SK-N-MC (cell line): Measurements from ENCODE around the gene ATP6V1F.

Experiments used
- DNase-seq: peaks from one replicate; pipeline ENCODE4 v3.0.0-alpha.2; 2011; ENCODE audit warnings: low read depth, low spot score
- H3K27ac ChIP-seq: fragments of 200-600 bp; sonication (generic); 2 replicates; pipeline ENCODE4 v1.5.1; 2016; ENCODE audit warnings: mixed run types
- H3K36me3 ChIP-seq: fragments of 200-600 bp; sonication (generic); 2 replicates; pipeline ENCODE4 v1.6.1; 2017; ENCODE audit warnings: antibody characterized with exemption, low read length, mixed read lengths; ENCODE audit not compliant: insufficient read depth
- H3K4me3 ChIP-seq: fragments of 200-600 bp; sonication (generic); 2 replicates; pipeline ENCODE4 v1.5.1; 2016
- H3K9ac ChIP-seq: fragments of 200-600 bp; sonication (generic); 2 replicates; pipeline ENCODE4 v1.8.0; 2017; ENCODE audit warnings: mixed run types, mixed read lengths; ENCODE audit not compliant: insufficient read length
- H3K9me3 ChIP-seq: fragments of 200-600 bp; sonication (generic); 2 replicates; pipeline ENCODE4 v1.6.1; 2017; ENCODE audit warnings: low read depth, mild to moderate bottlenecking, antibody characterized with exemption, low read length, moderate library complexity, mixed read lengths
- EZH2 ChIP-seq: fragments of 200-600 bp; sonication (generic); IDR thresholded peaks from one replicate; pipeline ENCODE4 v1.6.1; 2017; ENCODE audit warnings: antibody characterized with exemption
- FOXP2 ChIP-seq: optimal IDR thresholded peaks from 2 replicates; pipeline ENCODE3; 2011; ENCODE audit warnings: mild to moderate bottlenecking, moderate library complexity; ENCODE audit not compliant: insufficient read depth; ENCODE audit errors: extremely low read length, control extremely low read depth
- POLR2AphosphoS5 ChIP-seq: IDR thresholded peaks from 2 replicates; pipeline ENCODE4 v1.6.1; 2012; ENCODE audit warnings: mild to moderate bottlenecking, low read depth, low read length, borderline replicate concordance

ATP6V1F gene

DNA sequence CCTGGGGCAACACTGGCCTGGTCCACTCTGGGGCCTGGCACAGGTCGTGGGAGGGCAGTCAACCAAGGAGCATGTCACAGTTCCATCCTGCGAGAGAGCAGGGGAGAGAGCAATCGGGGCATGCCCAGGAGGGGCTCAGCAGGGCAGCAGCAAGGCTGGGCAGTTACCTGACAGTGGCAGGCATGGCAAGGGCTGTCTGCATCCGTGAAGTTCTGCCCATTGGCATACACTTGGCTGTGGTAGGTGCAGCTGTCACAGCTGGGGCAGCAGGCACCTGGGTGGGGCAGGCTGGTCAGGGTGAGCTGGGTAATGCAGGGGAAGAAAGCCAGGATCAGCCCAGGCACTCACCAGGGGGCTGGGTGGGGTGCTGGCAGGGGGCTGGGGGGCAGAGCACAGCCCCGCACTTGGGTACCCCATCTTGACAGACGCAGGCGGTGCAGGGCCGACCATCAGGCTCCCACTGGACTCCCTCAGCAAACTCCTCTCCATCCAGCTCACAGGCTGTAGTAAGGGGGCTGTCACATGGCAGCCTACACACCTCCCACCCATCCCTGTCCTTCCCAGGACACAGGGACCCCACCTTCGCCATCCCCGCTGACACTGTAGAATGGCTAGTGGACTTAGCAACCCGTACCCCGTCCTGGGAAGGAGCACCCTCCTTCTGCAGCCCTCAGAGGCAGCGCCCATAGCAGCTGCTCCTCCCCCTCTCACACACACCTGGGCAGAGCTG is 30.0 kb downstream of the ATP6V1F start:
- Histone ChIP-seq H3K4me3 (no peak overlapping the region), H3K36me3 (no peaks in the 10 kb centered on the region), H3K27ac (no peak overlapping the region), H3K9me3 (no peaks in the 10 kb centered on the region), H3K9ac (no peak overlapping the region)
- DNase-seq: no peak
- TF ChIP-seq FOXP2 (no peak), POLR2AphosphoS5 (no peak)

DNA sequence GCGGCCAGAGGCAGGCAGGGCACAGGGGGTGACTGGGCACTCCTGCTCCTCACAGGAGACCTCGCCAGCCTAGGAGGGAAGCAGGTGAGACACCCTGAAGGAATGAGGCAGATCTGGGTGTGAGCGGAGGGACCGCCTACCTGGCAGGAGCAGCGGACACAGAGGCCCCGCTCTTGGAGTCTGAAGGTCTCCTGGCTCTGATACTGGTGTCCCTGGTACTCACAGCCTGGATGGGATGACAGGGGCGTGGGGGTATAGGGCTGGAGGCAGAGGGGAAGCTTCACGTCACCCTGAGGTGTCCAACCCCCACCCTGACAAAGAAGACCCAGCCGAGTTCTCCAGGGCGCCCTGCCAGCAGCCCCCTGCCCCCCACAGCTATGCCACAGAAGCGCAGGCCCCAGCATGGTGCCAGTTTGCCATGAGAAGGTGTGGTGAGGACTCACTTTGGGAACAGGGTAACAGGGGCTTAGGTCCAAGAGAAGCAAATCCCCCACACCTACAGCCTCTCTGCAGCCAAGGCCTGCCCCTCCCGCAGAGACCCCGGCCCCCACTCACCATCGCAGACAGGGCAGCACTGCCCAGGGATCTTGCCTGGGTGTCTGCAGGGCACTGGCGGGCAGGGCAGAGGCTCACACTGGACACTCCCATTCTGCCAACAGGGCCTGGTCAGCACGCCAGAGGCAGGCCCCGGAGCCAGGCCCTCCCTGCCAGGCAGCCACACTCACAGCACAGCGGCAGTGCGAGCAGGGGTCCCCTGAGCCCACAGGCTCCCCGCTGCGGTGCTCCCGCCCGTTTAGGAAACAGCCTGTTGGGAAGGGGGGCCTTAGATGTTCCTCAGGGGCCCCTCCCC is 30.8 kb downstream of the ATP6V1F start:
- H3K4me3 ChIP-seq: no peak overlapping the region
- H3K9ac ChIP-seq: no peak overlapping the region
- H3K9me3 ChIP-seq: no peaks in the 10 kb centered on the region
- no peak overlapping the region for H3K27ac ChIP-seq
- DNase-seq: no peak
- no peaks in the 10 kb centered on the region for H3K36me3 ChIP-seq
- no peak for TF ChIP-seq POLR2AphosphoS5
- TF ChIP-seq FOXP2: no peak
- no peak for TF ChIP-seq EZH2

DNA sequence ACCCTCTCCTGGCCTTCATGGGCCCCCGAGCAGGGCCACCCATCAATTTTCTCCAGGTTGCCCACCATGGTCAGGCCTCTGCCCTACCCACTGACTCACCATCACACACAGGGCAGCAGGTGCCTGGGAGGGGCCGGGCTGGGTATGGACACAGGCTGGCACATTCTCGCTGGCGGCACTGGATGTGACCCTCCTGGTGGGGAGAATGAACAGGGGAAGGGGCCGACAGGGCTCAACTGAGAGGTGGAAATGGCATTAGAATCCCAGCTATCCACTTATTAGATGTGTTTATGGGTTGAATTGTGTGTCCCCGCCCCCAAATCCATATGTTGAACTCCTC is 31.4 kb downstream of the ATP6V1F start:
- no peak overlapping the region for H3K27ac ChIP-seq
- H3K36me3 ChIP-seq: no peaks in the 10 kb centered on the region
- DNase-seq: no peak
- no peaks in the 10 kb centered on the region for H3K9me3 ChIP-seq
- no peak overlapping the region for H3K4me3 ChIP-seq
- TF ChIP-seq EZH2 (no peak), FOXP2 (no peak), POLR2AphosphoS5 (no peak)
- H3K9ac ChIP-seq: no peak overlapping the region

DNA sequence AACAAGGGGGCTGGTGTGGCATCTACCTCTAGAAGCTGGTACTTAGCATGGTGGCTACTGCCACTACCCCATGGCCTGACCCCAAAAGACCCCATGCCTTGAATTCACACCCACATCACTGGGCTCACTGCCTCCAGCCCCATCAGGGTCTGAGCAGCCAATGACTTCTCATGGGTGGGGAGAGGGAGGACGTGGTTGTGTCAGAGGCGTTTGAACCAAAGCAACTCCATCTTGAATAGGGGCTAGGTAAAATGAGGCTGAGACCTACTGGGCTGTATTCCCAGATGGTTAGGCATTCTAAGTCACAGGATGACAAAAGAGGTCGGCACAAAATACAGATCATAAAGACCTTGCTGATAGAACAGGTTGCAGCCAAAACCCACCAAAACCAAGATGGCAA is 32.7 kb downstream of the ATP6V1F start:
- Histone ChIP-seq H3K9ac (no peak overlapping the region), H3K4me3 (no peak overlapping the region), H3K36me3 (no peaks in the 10 kb centered on the region), H3K9me3 (no peaks in the 10 kb centered on the region), H3K27ac (no peak overlapping the region)
- no peak for DNase-seq
- TF ChIP-seq EZH2 (no peak), FOXP2 (no peak), POLR2AphosphoS5 (no peak)

DNA sequence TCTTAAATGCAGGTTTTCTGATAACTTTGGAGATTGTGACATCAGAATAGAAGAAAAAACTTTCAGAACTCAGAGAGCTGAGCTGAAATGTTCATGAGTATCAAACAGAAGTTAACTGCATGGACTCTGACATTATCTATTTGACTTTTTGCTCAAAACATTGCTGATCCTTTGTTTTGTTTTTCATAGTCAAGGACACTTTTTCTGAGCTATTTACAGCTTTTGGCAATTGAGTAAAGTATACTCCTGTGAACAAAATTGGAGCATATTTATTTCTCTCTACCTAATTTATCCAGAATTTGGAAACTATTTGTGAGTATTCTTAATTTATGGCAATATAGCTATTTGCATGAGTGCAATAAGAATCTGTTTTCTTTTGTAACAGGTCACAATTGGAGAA is 36.7 kb downstream of the ATP6V1F start:
- no peak for DNase-seq
- Histone ChIP-seq H3K27ac (no peak overlapping the region), H3K9ac (no peak overlapping the region), H3K9me3 (no peaks in the 10 kb centered on the region), H3K4me3 (no peak overlapping the region), H3K36me3 (no peaks in the 10 kb centered on the region)
- TF ChIP-seq FOXP2: no peak
- TF ChIP-seq POLR2AphosphoS5: no peak
- no peak for TF ChIP-seq EZH2

DNA sequence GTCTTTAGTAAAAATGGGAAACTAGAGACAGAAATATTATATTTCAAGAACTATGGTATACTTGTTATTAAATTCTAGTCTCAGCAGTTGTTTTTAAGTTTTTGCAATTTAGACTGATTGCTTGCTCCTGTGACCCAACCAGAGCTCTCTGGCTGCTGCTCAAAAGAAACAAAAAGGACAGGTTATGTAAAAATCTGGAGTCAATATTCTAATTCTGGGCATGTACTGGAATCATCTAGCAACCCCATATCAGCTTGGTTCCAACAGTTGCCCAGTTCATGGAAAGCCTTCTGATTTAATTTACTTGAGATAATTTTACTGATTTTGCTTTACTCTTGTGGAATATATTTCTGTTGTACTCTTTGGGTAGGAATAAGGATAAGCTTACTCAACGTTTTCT is 37.6 kb downstream of the ATP6V1F start:
- no peak overlapping the region for H3K4me3 ChIP-seq
- DNase-seq: no peak
- H3K27ac ChIP-seq: no peak overlapping the region
- TF ChIP-seq EZH2: no peak
- TF ChIP-seq POLR2AphosphoS5: no peak
- no peak for TF ChIP-seq FOXP2
- H3K36me3 ChIP-seq: no peaks in the 10 kb centered on the region
- no peak overlapping the region for H3K9ac ChIP-seq
- no peaks in the 10 kb centered on the region for H3K9me3 ChIP-seq

DNA sequence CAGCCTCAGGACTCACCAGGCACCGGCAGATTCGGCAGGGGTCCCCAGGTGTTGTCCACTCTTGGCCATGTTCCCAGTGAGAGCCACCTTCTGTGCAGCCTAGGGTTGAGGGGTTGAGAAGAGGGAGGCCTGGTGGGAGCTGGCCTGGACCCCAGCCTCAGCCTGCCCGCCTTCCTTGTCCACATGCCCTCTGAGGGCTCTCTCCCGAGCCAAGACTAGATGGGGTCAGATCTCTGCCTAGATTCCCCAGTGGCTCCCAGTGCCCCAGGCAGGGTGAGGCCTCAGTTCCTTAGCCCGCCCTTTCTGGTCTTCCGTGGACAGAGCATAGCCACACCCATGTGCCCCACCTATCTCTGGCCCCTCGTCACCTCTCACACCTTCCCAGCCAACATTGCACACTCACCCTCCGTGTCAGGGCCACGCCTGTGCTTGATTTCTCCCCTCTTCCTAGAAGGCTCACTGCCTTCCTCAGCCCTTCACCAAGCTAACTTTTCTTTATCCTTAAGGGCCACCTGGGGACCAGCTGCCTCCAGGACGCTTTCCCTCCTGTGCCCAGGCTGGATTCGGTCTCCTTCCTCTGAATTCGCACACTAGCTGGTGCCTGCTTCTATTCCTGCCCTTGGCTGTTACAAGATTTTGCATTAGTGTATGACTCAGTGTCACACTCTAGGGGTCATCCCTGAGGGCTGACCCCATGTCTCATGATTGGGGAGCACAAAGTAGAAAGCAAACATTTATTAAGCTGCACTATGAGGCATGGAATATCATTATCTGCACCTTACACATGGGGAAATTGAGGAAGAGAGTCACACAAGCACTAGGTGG is 40.3 kb downstream of the ATP6V1F start:
- Histone ChIP-seq H3K9me3 (no peaks in the 10 kb centered on the region), H3K36me3 (no peaks in the 10 kb centered on the region), H3K27ac (no peak overlapping the region), H3K9ac (no peak overlapping the region), H3K4me3 (no peak overlapping the region)
- DNase-seq: no peak
- TF ChIP-seq FOXP2 (no peak), EZH2 (no peak), POLR2AphosphoS5 (no peak)
